ENCODE data around the gene TCF7L2.

TCF7L2 gene

GRCh38 chr10:113000876-113001598, 51.0 kb downstream of the TCF7L2 start:
- DNase-seq: no peak

- DNase-seq: no peak
Measured at GRCh38 chr10:113001599-113002448, 51.8 kb downstream of the TCF7L2 start.

GRCh38 chr10:113002449-113002777, 52.4 kb downstream of the TCF7L2 start:
- DNase-seq: no peak

GRCh38 chr10:113003052-113003451, 53.0 kb downstream of the TCF7L2 start:
- DNase-seq: no peak

- DNase-seq: no peak
Measured at GRCh38 chr10:113004069-113004618, 54.1 kb downstream of the TCF7L2 start.

GRCh38 chr10:113005380-113005779, 55.3 kb downstream of the TCF7L2 start:
- DNase-seq: no peak

GRCh38 chr10:113006656-113007342, 56.8 kb downstream of the TCF7L2 start:
- DNase-seq: no peak

- peak; percentile 4 for DNase-seq
Measured at GRCh38 chr10:113007343-113007771, 57.3 kb downstream of the TCF7L2 start.

- DNase-seq: no peak
Measured at GRCh38 chr10:113007821-113008220, 57.8 kb downstream of the TCF7L2 start.

- no peak for DNase-seq
Measured at GRCh38 chr10:113011592-113012374, 61.7 kb downstream of the TCF7L2 start.

- DNase-seq: no peak
Measured at GRCh38 chr10:113015201-113015600, 65.2 kb downstream of the TCF7L2 start.

- no peak for DNase-seq
Measured at GRCh38 chr10:113017376-113017775, 67.3 kb downstream of the TCF7L2 start.

GRCh38 chr10:113018034-113018433, 68.0 kb downstream of the TCF7L2 start:
- DNase-seq: no peak

- no peak for DNase-seq
Measured at GRCh38 chr10:113019096-113019495, 69.0 kb downstream of the TCF7L2 start.

GRCh38 chr10:113019692-113020474, 69.8 kb downstream of the TCF7L2 start:
- DNase-seq: no peak

- DNase-seq: no peak
Measured at GRCh38 chr10:113020475-113020753, 70.4 kb downstream of the TCF7L2 start.

GRCh38 chr10:113020838-113021237, 70.8 kb downstream of the TCF7L2 start:
- DNase-seq: no peak

- DNase-seq: no peak
Measured at GRCh38 chr10:113021268-113022040, 71.4 kb downstream of the TCF7L2 start.

- no peak for DNase-seq
Measured at GRCh38 chr10:113022265-113022664, 72.2 kb downstream of the TCF7L2 start.

GRCh38 chr10:113023017-113023416, 73.0 kb downstream of the TCF7L2 start:
- DNase-seq: no peak

- no peak for DNase-seq
Measured at GRCh38 chr10:113024930-113025329, 74.9 kb downstream of the TCF7L2 start.
